Dermis microvascular lymphatic vessel endothelial cell (primary cell): ENCODE measurements around the gene CDC14B. TPM values are rescaled to one million over a fixed set of nuclear protein-coding genes. Genes with fewer than 3 reads are reported as not detected.

ENCODE experiments used
- DNase-seq, 2 donors: peaks; one replicate each; pipeline versions ENCODE4 v3.0.0 to v3.0.0-alpha.2; 2010; ENCODE audit warnings: low read depth in 2 of 2
- total RNA-seq: library from RNA; depleted of rRNA; stranded (reverse); fragments of >200 nt; gene quantifications from 2 replicates; pipeline ENCODE4 v1.2.1, GENCODE V29; 2014

The CDC14B gene
- total RNA-seq, 1 donor from 2014 or later: 5.6 TPM

DNA sequence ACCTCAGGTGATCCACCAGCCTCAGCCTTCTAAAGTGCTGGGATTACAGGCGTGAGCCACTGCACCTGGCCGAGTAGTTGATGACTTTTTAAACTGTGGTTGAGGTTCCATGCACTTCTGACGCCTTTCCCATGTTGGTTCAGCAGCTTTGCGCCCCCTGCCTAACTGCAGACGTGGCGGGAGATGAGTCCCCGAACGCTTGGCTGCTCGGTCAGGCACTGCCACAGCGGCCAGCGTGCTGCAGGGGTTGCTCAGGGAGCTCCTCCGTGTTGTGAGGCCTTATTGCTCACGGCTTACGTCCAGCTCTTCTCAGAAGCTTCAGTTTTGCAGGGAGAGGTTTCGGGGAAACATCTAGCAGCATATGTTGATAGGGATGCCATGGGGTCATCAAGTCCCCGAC is 134.4 kb downstream of the CDC14B start:
- DNase-seq: no peak

- peak in 1 of 2 donors; percentile 19 for DNase-seq
Observed at GRCh38 chr9:96484521-96484931, 135.1 kb downstream of the CDC14B start.

DNA sequence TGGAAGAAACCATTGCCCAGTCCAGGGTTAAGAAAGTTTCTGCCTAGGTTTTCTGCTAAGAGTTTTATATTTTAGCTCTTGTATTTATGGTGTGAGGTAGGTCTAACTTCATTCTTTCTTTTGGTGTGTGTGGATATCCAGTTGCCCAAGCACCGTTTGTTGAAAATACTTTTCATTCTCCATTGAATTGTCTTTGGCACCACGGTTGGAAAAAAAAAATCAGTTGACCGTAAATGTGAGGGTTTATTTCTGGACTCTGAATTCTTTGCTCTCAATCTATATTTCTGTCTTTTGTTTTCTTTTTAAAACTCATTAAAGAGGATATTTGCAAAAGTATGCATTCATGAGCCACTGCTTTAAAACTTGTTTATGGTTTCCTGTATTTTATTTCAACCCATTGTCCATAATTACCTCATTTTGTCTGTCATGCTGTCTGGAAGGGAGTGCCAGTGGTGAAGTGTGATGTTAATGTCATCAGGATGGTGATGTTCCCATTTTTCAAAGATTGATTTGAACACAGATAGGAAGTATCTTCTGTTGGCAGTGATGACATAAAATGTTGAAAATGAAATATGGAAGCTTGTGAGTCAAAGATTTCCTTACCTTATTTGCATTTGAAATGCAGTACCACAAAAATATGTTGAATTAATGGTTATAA is 135.8 kb downstream of the CDC14B start:
- peak; percentile 43 to 75 for DNase-seq

DNA sequence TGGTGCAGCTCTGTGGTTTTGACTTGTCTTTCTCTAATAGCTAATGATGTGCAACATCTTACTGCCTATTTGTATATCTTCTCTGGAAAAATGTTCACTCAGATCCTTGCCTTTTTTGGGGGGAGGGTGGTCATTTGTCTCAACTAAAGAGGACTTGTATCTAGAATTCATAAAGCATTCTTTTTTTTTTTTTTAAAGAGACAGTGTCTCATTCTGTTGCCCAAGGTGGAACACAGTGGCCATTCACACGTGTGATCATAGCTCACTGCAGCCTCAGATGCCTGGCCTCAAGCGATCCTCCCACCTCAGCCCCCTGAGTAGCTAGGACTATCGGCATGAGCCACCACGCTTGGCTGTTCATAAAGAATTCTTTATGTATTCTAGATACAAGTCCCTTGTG is 136.4 kb downstream of the CDC14B start:
- DNase-seq: no peak

DNA sequence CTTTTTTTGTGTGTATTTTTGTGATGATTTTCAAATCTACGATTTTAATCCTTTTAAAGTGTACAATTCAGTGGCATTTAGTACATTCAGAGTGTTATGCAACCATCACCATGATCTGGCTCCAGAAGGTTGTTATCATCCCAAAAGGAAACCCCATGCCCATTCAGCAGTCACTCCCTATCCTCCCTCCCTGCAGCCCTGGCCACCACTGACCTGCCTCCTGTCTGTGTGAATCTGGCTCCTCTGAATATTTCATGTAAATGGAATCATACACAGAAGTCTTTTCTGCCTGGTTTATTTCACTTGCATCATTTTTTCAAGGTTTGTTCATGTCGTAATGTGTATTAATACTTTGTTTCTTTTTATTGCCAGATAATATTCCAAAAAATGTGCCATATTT is 137.2 kb downstream of the CDC14B start:
- DNase-seq: no peak

DNA sequence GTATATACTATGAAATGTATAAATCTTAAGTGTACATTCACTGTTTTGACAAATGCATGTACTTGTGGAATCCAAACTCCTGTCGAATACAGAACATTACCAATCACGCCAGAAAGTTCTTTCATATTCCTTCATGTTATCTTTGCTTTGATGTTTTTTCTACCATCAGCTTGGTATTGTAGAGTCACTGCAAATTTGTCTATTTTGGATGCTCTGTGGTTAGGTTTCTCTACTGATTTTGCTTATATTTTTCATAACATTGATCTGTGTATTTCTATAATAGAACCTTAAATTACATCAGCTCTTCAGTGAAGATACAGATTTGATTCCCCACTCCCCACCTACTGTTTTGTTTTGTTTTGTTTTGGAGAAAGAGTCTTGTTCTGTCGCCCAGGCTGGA is 138.9 kb downstream of the CDC14B start:
- DNase-seq: no peak

DNA sequence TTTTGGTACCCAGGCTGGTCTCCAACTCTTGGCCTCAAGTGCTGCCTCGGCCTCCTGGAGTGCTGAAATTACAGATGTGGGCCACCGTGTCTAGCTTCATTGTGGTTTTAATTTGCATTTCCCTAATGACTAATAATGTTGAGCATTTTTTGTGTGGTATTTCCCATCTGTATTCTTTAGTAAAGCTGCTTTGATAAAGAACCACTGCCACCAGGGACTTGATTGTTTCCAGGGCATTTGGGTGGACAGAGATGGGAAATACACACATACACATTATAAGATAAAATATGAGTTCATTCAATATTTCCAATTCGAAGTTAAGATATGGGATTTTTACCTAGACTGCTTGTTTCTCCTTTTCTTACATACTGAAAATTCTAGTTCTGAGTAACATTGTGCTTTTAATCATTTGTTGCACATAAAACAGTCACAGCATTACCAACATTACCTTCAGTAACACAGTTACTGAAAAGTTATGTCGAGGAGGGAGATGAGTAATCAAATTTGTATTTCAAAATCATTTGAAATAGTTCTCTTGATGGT is 140.7 kb downstream of the CDC14B start:
- no peak for DNase-seq

DNA sequence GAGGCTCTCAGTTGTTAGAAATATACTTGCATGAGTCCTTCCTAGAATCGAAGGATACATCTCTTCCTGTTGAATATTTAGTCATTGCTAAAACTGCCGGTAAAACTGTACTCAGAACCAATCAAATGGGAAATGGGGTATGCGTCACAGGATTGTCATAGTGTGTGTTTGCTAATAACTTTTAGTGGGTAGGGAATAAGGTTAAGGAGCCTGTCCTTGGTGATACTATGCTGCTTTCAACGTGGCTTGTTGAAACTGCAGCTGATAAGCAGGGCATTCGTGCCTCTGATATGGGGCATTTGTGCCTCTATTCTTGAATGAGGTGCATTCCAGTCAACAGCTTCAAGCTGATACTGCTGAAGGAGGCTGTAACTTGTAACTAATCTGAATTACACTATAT is 143.1 kb downstream of the CDC14B start:
- DNase-seq: peak in 1 of 2 donors; percentile 42

- no peak for DNase-seq
Observed at GRCh38 chr9:96476013-96476412, 143.6 kb downstream of the CDC14B start.

DNA sequence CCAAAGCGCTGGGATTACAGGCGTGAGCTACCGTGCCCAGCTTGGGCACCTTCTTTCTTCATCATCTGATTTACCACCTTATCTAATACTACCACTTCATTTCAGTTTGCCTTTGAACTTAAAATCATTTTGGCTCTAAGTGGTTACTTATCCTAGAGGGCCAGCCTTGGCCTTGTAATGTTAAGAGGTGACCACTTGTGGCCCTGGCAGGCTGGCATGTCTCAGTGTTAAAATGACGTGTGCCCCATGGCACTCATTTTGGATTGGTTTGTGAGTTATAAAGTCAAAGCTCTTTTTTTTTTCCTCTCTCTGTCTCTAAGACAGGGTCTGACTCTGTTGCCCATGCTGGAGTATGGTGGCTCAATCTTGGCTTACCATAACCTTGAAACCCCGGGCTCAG is 151.9 kb downstream of the CDC14B start:
- DNase-seq: no peak

DNA sequence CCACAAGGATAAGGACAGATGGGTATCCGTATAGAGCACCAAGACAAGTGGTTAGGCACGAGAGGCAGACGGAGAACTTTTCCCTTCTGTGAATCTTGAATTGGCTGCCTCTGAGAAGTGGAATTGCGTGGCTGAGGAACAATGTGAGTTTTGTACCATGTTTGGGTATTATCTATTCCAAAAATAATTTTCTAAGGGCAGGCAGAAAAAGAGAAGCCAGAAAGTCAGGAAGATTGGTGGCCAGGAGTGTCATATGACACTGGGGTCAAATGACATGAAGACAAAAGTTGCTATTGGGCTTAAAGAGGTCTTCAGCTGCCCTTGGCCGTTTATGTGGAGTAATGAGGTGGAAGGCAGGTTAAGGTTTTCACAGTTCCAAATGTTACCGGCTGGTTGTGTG is 155.2 kb downstream of the CDC14B start:
- no peak for DNase-seq

DNA sequence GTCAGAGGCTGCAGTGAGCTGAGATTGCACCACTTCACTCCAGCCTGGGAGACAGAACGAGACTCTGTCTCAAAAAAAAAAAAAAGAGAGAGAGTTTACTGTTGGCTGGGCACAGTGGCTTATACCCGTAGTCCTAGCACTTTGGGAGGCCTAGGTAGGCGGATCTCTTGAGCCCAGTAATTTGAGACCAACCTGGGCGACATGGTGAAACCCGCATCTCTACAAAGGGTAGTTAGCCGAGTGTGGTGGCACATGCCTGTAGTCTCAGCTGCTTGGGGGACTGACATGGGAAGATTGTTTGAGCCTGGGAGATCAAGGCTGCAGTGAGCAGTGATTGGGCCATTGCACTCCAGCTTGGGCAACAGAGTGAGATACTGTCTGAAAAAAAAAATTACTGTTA is 157.1 kb downstream of the CDC14B start:
- no peak for DNase-seq

GRCh38 chr9:96461336-96461735 is 158.3 kb downstream of the CDC14B start:
- DNase-seq: no peak

DNA sequence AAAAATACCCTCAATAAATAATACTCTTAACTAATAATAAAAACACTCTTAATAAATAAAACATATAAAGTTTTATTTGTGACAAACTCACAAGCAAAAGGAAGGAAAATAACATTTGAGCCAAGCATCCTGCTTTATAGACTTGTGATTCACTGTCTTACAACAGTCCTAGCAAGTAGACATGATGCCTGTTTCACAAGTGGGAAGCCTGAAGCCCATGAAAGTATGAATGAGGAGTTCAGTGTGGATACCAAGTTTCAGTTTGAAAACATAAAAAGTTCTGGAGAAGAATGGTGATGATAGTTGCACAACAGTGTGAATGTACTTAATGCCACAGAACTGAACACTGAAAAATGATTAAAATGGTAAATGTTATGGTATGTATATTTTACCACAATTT is 158.8 kb downstream of the CDC14B start:
- DNase-seq: no peak

- DNase-seq: no peak
Observed at GRCh38 chr9:96460470-96460869, 159.2 kb downstream of the CDC14B start.

DNA sequence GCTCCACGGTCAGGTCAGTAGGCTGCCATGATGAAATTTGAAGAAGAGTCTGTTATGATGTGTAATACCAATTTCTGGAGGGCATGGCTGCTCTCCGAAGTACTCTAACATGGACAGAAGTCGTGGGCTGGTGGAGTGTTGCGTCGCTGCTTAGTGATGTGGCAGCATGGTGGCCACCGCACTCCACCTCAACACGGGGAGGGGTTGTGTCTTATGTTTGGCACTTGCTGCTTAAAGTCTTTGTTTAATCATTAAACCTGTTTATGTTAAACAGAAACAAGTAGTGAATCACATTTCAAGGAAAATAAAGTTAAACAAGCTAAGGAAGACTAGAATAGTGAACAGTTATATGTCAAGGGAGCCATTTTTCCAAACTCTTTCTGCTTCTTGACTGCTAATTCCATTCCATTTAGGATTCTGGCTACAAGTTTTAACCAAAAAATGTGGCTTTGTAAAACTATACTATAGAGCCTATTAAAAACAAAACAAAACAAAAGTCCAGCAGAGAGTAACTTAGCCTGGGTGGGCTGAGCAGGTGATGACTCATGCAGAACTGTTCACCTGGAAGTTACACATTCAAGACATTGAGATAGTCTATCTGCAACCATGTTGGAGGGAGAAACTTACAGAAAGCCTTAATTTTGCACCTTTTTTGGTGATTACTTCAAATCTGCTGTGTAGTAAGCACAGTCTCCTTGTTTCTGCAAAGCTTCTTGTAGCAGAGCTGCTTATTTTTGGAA is 160.2 kb downstream of the CDC14B start:
- DNase-seq: no peak

- DNase-seq: no peak
Observed at GRCh38 chr9:96458226-96458625, 161.4 kb downstream of the CDC14B start.

GRCh38 chr9:96457266-96457665 is 162.4 kb downstream of the CDC14B start:
- DNase-seq: peak in 1 of 2 donors; percentile 83

DNA sequence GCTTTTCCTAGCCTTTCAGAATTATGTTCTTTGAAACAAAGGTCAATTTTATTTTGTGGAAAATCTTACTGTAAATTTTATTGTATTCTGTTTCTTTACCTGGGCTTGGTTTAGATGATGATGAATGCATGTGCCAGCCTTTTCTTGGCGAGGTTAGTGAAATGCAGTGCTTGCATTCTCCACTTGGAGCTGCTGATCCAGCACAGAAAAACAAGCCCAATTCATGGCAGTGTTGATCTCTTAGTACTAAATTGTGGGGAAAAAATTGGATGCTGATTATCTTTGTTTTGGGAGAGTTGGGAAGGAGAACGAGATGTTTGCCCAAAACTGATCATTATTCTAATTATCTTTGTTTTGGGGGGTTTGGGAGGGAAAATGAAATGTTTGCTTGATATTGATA is 166.0 kb downstream of the CDC14B start:
- peak; percentile 46 to 50 for DNase-seq

GRCh38 chr9:96450613-96451528 is 168.8 kb downstream of the CDC14B start:
- DNase-seq: peak; percentile 9 to 35
